ENCODE measurements around the gene TMEM115. TPM values are rescaled to one million over a fixed set of nuclear protein-coding genes. Genes with fewer than 3 reads are reported as not detected.

TMEM115 gene, protein sequence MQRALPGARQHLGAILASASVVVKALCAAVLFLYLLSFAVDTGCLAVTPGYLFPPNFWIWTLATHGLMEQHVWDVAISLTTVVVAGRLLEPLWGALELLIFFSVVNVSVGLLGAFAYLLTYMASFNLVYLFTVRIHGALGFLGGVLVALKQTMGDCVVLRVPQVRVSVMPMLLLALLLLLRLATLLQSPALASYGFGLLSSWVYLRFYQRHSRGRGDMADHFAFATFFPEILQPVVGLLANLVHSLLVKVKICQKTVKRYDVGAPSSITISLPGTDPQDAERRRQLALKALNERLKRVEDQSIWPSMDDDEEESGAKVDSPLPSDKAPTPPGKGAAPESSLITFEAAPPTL
- total RNA-seq = 63.0 and 73.2 TPM in 2 replicates

DNA sequence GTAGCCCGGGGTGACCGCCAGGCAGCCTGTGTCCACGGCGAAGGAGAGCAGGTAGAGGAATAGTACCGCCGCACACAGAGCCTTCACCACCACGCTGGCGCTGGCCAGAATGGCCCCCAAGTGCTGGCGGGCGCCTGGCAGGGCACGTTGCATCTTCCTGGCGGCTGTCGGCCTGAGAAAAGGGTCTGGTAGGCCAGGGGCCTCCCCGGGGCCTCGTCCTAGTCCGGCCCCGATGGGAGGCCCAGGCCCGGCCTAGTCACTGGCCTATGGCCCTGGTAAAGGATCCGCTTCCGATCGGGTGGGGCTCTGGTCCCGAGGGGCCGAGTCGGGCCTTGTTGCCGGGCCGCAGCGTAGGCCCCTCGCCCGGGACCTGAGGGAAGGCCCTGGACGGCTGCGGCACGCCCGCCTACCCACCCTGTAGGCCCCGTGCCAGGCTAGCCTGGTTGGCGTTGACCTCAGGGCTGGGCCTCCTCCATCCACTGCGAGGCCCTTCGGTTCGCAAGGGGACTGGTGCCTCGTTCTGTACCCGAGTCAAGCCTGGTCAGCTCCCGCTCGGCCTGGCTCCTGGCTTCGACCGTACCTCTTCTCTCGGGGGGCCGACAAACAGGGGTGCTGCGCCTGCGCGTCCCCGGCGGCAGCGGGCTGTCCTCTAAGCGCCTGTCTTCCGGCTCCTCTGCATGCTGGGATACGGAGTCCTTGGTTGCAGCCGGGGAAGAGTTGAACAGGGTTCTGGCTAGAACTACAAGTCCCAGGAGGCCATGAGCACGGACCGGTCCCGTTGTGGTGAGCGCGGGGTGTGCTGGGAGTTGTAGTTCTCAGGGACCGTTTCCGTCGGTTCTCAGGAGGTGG lies at the start of gene TMEM115:
Gene TMEM115, minus strand, starts transcription at position 611 of the 849 bp plus-strand sequence. Its CDS starts 458 bp downstream, at position 153.

DNA sequence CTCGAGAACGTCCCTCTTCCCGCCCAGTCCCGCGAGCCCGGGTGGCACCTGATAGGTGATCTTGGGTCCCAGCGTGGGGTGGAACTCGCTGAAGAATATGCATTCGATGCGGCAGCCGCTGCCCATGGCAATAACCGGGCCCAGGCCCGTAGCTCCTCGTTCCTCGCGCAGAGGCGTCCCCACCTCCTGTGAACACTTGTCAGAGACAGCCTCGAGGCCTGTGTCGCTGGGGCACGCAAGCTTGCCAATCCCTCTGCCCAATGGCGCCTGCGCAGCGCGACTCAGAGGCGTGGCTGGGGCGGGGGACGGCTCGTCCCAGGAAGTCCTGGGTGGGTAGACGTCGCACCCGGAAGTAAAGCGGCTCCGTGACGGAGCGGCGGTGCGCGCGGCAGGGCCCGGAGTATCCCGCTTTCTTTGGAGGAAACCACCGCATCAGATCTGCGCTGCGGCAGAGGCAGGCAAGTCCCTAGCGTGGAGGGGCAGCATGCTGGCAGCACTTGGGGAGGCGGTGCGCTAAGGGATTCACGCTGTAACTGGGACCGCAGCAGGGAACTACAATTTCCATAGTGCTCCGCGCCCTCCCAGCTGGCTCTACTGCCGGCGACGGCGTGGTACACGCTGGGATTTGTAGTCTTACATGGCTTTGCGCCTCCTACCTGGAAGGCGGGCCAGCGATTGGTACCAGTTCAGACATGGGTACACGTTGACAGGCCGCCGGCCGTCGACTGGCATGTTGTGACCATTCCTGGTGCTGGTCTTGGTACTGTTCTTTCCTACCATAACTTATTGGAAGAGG lies 8.6 kb downstream of the TMEM115 start, which contains the start of the genes CYB561D2 and NPRL2:
Gene CYB561D2, plus strand, starts transcription at position 336 of the 796 bp plus-strand sequence. CDS start 572 bp downstream, outside the sequence.
Gene NPRL2, minus strand, starts transcription at position 249 of the 796 bp plus-strand sequence. Its CDS starts 123 bp downstream, at position 126.

DNA sequence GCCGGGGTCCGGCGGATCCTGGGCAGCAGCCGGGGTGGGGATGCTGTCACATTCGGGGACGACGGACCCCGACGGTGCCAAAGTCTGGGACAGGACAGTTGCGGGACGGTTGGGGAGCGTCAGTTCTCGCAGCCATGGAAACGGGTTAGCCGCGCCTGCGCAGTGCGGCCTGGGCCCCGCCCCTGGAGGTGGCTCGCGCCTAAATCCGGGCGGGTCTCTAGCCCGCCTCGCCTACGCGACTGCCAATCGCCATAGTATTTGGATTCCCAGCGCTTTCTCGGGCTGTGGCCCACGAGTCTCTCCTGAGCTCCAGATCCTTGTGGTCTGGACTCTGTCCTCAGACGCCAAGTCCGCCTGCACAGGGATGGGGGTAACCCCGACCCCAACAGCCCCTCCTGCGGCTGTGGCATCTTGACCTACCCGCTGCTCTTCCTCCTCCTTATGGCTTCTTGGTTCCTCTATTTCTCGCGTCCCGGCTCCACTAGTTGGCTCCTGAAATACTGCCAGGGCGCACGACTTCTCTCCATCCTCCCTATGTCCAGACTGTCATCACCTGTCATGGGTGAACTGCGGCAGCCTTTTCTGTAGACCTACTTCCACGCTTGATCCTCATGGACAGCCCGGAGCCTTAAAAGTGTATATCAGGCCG lies 13.6 kb downstream of the TMEM115 start, which contains the start of gene ZMYND10:
Gene ZMYND10, minus strand, starts transcription at position 147 of the 649 bp plus-strand sequence. CDS start 153 bp downstream, outside the sequence.

DNA sequence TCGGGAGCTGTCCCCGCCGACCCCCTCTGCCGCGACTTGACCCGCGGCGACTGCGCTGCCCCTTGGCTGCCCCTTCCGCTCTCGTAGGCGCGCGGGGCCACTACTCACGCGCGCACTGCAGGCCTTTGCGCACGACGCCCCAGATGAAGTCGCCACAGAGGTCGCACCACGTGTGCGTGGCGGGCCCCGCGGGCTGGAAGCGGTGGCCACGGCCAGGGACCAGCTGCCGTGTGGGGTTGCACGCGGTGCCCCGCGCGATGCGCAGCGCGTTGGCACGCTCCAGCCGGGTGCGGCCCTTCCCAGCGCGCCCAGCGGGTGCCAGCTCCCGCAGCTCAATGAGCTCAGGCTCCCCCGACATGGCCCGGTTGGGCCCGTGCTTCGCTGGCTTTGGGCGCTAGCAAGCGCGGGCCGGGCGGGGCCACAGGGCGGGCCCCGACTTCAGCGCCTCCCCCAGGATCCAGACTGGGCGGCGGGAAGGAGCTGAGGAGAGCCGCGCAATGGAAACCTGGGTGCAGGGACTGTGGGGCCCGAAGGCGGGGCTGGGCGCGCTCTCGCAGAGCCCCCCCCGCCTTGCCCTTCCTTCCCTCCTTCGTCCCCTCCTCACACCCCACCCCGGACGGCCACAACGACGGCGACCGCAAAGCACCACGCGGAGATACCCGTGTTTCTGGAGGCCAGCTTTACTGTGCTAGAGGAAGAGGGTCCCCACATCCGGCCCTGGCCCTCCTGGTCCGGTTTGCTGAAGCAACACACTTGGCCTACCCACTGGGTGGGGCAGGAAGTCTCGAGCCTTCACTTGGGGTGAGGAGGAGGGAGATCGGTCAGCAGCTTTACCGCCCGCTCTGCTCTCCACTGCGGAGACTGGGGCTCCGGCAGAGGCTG lies 18.6 kb downstream of the TMEM115 start, which contains the start of gene RASSF1:
Gene RASSF1, minus strand, starts transcription at position 389 of the 882 bp plus-strand sequence. Its CDS starts 31 bp downstream, at position 358.

DNA sequence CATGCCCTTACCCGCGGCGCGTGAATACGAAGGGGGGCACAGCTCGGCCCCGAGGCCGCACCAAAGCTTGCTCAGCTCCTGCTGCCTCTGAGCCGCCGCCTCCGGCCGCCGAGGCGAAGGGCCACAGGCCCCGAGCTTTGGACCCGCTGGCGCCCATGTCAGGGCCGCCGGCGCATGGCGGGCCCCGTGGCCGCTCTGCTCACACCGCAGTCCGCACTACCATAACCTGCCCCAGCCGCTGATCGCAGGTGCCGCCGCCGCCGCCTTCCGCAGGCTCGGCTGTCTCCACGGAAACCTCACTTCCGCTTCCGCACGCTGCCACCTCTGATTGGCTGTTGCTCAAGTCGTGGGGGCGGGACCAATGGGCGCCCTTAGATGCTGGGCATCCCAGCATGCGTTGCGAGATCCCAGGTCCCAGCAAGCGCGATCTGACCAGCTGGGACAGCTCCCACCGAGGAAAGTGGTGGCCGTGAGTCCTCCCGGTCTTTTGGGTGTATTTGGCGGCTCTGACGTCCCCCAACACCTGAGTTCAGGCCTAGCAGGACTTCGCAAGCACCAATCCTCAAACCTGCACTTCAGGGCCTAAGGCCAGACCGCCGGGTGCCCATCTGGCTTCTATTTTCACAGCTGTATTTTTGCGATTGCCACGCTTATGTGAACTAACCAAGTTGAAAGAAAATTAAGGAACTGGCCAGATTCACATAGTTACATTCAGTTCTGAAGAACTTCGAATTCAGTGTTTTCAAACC lies 31.2 kb downstream of the TMEM115 start, which contains the start of gene TUSC2:
Gene TUSC2, minus strand, starts transcription at position 281 of the 749 bp plus-strand sequence. Its CDS starts 124 bp downstream, at position 157.

DNA sequence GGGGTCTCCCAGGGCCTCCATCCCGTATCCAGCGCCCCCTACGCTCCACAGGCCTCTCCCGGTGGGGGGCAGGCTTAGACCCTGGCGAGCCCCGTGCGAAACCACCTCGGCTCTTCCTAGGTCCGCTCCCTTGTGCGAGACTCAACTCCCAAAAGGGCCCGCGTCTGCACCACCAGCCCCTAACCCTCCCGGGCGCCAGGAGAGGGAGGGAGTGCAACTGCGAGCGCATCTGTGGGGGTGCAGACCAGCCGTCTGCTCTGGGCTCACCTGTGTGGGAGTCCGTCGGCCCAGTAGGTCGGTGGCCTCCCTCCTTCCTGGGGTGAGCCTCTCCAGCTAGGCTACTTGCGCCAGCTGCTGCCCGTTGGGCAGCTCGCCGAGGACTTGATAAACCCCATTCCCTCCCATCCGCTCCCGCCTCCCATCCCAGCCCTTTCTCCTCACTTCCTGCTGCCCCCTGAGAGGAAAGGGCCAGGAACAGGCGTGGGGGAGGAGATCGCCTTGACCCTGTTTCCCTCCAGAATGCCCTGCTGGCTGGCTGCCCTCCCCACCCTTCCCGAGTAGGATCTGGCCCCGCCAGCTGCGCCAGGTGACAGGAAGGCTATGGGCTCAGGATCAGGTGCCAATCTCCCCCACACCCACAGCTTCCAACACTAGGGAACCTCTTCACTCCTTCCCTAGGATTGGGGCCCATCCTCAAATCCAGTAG lies 36.8 kb downstream of the TMEM115 start, which contains the start of gene HYAL2:
Gene HYAL2, minus strand, starts transcription at position 360 of the 706 bp plus-strand sequence. CDS start 2,256 bp downstream, outside the sequence.

Other genes with a start within 250 kb of the TMEM115 start
- gene SEMA3F, start 204.2 kb downstream of the TMEM115 start, total RNA-seq = 38.3 and 76.8 TPM in 2 replicates
- gene GNAT1, start 167.9 kb downstream of the TMEM115 start, total RNA-seq = not detected in 2 replicates
- gene SLC38A3, start 154.2 kb downstream of the TMEM115 start, total RNA-seq = not detected in 2 replicates
- 732 and 810 TPM in 2 replicates for gene GNAI2, start 123.3 kb downstream of the TMEM115 start, total RNA-seq
- gene SEMA3B, start 90.4 kb downstream of the TMEM115 start, total RNA-seq = 0.65 and 1.1 TPM in 2 replicates
- gene LSMEM2, start 80.4 kb downstream of the TMEM115 start, total RNA-seq = not detected in 2 replicates
- 127 TPM in 2 replicates for gene IFRD2, start 67.1 kb downstream of the TMEM115 start, total RNA-seq
- gene HYAL3, start 60.1 kb downstream of the TMEM115 start, total RNA-seq = 11.0 and 11.8 TPM in 2 replicates
- 10.8 and 11.1 TPM in 2 replicates for gene NAA80, start 60.1 kb downstream of the TMEM115 start, total RNA-seq
- 2.8 and 3.9 TPM in 2 replicates for gene HYAL1, start 55.9 kb downstream of the TMEM115 start, total RNA-seq
- 582 and 661 TPM in 2 replicates for gene HYAL2, start 36.8 kb downstream of the TMEM115 start, total RNA-seq
- gene TUSC2, start 31.3 kb downstream of the TMEM115 start, total RNA-seq = 37.2 and 46.3 TPM in 2 replicates
- 12.7 and 15.1 TPM in 2 replicates for gene RASSF1, start 18.7 kb downstream of the TMEM115 start, total RNA-seq
- gene ZMYND10, start 13.8 kb downstream of the TMEM115 start, total RNA-seq = 0.19 TPM in 1 of 2 replicates, not detected in the other
- 16.6 and 21.9 TPM in 2 replicates for gene NPRL2, start 8.7 kb downstream of the TMEM115 start, total RNA-seq
- gene CYB561D2, start 8.7 kb downstream of the TMEM115 start, total RNA-seq = 11.1 and 12.4 TPM in 2 replicates
- gene CACNA2D2, start 144.1 kb upstream of the TMEM115 start, total RNA-seq = under 0.01 TPM in 1 of 2 replicates, not detected in the other
- gene C3orf18, start 208.2 kb upstream of the TMEM115 start, total RNA-seq = 1.3 and 4.3 TPM in 2 replicates
- gene HEMK1, start 210.0 kb upstream of the TMEM115 start, total RNA-seq = 7.8 and 9.8 TPM in 2 replicates

Measured in vein endothelial cell (primary cell).